Thoracic aorta (tissue), 2 donors: Measurements from ENCODE around the gene PRDM16. TPM values are rescaled to one million over a fixed set of nuclear protein-coding genes. Genes with fewer than 3 reads are reported as not detected.

ENCODE experiments used
- ATAC-seq: fragments of 150-250 bp; one replicate; pipeline ENCODE4 v1.8.0; 2017; ENCODE audit warnings: low read depth; ENCODE audit not compliant: insufficient number of reproducible peaks, low FRiP score
- DNase-seq: peaks from one replicate; pipeline ENCODE4 v3.0.0-alpha.2; 2020; ENCODE audit warnings: low spot score
- H3K27ac ChIP-seq, 2 donors: fragments of 200-600 bp; sonication (generic); 1 replicate in 1 of 2; 2 replicates in 1 of 2; pipeline ENCODE4 v1.5.1; 2016; ENCODE audit warnings: mild to moderate bottlenecking in 2 of 2, moderate library complexity in 2 of 2
- H3K27me3 ChIP-seq: fragments of 200-600 bp; sonication (generic); replicated peaks from 2 replicates; pipeline ENCODE4 v1.6.0; 2016; ENCODE audit warnings: mild to moderate bottlenecking; ENCODE audit not compliant: insufficient read depth
- H3K36me3 ChIP-seq: fragments of 200-600 bp; sonication (generic); one replicate; pipeline ENCODE4 v1.5.1; 2016
- H3K4me1 ChIP-seq, 2 donors: fragments of 200-600 bp; sonication (generic); 1 replicate in 1 of 2; 2 replicates in 1 of 2; pipeline versions ENCODE4 v1.5.1 to v1.6.0; 2016; ENCODE audit warnings: low read depth in 2 of 2, mild to moderate bottlenecking in 1 of 2; ENCODE audit not compliant: control insufficient read depth in 1 of 2
- H3K4me3 ChIP-seq: fragments of 200-600 bp; sonication (generic); 2 replicates; pipeline ENCODE4 v1.5.1; 2016; ENCODE audit warnings: mild to moderate bottlenecking
- H3K9me3 ChIP-seq: fragments of 200-600 bp; sonication (generic); 2 replicates; pipeline ENCODE4 v1.5.1; 2016
- CTCF ChIP-seq: fragments of 200-600 bp; sonication (generic); IDR thresholded peaks from one replicate; pipeline ENCODE4 v1.5.1; 2019; ENCODE audit warnings: antibody characterized with exemption
- total RNA-seq, 2 donors: library from RNA; depleted of rRNA; stranded (reverse); fragments of >200 nt; gene quantifications; one replicate each; pipeline versions ENCODE4 v1.1.0 to v1.2.3, GENCODE V29; 2016

The PRDM16 gene
- total RNA-seq, 2 donors from 2014 or later, result 68.9 to 85.4 TPM

DNA sequence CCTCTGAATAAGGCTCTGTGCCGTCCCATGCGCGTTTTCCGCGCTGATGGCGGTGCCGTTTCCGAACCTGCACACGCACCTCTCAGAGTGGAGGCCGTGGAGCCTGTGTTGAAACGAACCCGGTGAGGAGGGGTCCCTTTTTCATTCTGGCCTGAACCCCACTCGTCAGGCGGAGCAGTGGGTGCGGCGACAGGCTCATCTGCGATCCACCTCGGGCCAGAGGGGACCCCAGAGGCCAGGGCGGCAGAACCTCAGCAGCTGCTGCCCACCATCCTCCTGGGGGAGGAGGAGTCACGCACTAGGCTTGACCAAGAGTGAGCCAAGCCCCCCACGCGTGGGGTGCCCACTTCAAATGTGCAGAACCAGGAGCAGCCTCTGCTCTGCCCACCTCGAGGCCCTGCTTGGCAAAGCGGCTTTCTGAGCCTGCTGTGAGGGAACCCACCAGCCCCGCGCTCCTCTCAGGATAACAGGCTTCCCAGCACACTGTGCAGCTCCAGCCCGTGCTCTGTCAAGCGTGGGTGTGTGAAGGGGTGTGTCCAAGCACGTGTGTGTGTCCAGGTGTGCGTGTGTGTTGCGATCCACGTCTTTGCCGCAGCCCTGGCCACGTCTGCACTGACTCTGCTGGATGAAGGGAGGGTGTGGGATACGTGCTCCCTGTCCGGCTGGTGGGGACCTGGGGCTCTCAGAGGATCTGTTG lies 6.8 kb downstream of the PRDM16 start:
- H3K27me3 ChIP-seq, result no peaks in the 10 kb centered on the region
- no peaks in the 10 kb centered on the region for H3K36me3 ChIP-seq
- TF ChIP-seq CTCF, result no peak
- peaks cover 37 to 93% of the 10 kb centered on the region in 2 donors for H3K4me1 ChIP-seq
- no peaks in the 10 kb centered on the region for H3K9me3 ChIP-seq
- ATAC-seq, result no peak
- no peak for DNase-seq
- H3K4me3 ChIP-seq, result peak overlapping the region; percentile 49
- H3K27ac ChIP-seq, result peak overlapping the region; percentile 96 to 97

GRCh38 chr1:3076363-3076740 lies 7.3 kb downstream of the PRDM16 start:
- Histone ChIP-seq H3K4me1 (peaks cover 37 to 97% of the 10 kb centered on the region in 2 donors), H3K36me3 (no peaks in the 10 kb centered on the region), H3K27me3 (no peaks in the 10 kb centered on the region), H3K9me3 (no peaks in the 10 kb centered on the region), H3K4me3 (peak overlapping the region; percentile 49), H3K27ac (peak overlapping the region; percentile 96 to 97)
- DNase-seq, result no peak
- ATAC-seq, result no peak
- TF ChIP-seq CTCF, result no peak

DNA sequence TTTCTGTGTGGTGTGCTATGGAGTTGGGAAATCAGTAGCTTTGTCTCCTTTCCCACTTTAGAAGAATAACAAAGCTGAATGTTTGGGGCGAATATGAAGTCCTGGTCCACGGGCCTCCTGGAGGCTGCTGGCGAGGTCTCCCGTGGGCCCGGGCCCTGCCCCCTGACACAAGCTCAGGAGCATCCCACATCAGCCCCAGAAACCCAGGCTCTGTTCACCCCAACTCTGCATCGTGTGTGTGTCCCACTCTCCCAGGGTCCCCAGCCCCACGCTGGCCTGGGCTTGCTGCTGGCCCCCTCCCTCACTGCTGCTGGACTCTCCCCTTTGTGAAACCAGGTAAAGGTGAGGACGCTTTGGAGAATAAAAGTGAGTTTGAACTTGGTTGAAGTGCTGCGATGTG lies 8.1 kb downstream of the PRDM16 start:
- DNase-seq (no peak), ATAC-seq (no peak)
- Histone ChIP-seq H3K27me3 (no peaks in the 10 kb centered on the region), H3K36me3 (no peaks in the 10 kb centered on the region), H3K9me3 (no peaks in the 10 kb centered on the region), H3K4me1 (peaks cover 37 to 97% of the 10 kb centered on the region in 2 donors), H3K4me3 (peak overlapping the region; percentile 49), H3K27ac (peak overlapping the region; percentile 96 to 97)
- TF ChIP-seq CTCF, result no peak

DNA sequence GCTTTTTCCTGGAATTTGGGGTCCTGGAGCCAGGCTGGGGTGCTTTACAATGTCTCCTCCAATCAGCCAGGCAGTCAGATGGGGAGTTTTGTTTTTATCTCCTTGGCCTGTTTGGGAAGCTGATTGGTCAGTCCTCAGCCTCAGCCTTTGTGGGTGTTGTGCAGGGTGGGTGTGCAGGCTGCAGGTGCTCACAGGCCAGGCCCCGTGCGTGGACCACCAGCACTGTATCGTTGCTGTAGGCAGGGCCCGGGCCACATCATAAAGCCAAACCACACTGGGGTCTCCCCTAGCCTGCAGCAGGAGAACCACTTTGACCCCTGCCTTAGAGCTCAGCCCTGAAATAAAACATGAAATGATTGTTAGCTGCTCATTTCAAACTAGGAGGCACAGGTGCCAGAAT lies 8.6 kb downstream of the PRDM16 start:
- H3K4me1 ChIP-seq, result peaks cover 37 to 97% of the 10 kb centered on the region in 2 donors
- no peak for DNase-seq
- TF ChIP-seq CTCF, result no peak
- H3K4me3 ChIP-seq, result no peak overlapping the region
- H3K9me3 ChIP-seq, result no peaks in the 10 kb centered on the region
- no peaks in the 10 kb centered on the region for H3K36me3 ChIP-seq
- H3K27me3 ChIP-seq, result no peaks in the 10 kb centered on the region
- peak overlapping the region; percentile 96 to 97 for H3K27ac ChIP-seq
- ATAC-seq, result no peak

DNA sequence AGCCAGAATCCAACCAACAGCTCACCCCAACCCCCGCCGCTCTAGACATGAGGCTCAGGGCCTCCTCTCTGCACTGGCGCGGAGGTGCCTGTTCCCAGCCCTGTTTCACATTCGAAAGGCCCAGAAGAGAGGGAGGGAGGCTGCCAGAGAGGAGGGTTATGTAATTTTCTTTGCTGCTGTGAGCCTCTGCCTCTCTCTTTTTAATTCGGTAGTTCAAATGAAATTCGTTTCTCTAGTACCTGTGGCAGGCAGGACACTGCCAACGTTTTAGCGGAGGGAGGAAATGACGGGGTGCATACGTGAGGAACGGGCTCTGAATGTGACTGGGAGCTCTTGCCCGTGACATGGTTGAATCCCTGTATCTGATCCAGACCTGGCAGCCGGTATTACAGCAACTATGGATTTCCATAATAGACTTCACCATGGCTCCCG lies 9.4 kb downstream of the PRDM16 start:
- ATAC-seq (no peak), DNase-seq (no peak)
- Histone ChIP-seq H3K4me1 (peaks cover 37 to 98% of the 10 kb centered on the region in 2 donors), H3K27ac (peak overlapping the region; percentile 96 to 97), H3K4me3 (peak overlapping the region; percentile 55), H3K36me3 (no peaks in the 10 kb centered on the region), H3K9me3 (no peaks in the 10 kb centered on the region), H3K27me3 (no peaks in the 10 kb centered on the region)
- TF ChIP-seq CTCF, result no peak
